Stimulated activated CD8-positive, alpha-beta memory T cell treated with anti-CD3 and anti-CD28 coated beads, Interleukin-2, amount 100 ng/mL, for 1 hour (primary cell): Measurements from ENCODE around the gene PIM2.

ENCODE experiments used
- DNase-seq, 2 donors: peaks; one replicate each; pipeline ENCODE4 v3.0.0-alpha.2; 2020; ENCODE audit warnings: low read depth in 2 of 2

PIM2 gene

DNA sequence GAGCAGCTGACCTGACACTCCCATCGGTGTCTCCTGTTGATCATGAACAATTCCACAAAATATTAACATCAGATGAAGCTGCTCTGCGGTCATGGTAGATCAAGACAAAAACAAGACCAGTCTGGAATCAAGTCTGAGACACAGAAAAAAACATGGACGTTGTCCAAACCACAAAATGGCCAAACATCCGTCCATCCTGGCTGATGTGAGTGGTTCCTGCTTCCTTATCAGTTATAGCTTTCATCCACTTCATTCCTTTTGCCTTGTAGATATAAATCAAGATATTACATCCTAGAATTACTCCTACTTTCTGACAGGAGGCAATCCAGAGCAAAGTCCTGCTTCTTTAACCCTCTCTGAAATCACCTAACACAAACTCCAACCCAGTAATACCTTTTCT, 54.6 kb downstream of the PIM2 start:
- no peak for DNase-seq
